ENCODE results near the gene LHFPL3. TPM values are rescaled to one million over a fixed set of nuclear protein-coding genes. Genes with fewer than 3 reads are reported as not detected.

The LHFPL3 gene
- total RNA-seq, 1 donor from 2014 or later: not detected

DNA sequence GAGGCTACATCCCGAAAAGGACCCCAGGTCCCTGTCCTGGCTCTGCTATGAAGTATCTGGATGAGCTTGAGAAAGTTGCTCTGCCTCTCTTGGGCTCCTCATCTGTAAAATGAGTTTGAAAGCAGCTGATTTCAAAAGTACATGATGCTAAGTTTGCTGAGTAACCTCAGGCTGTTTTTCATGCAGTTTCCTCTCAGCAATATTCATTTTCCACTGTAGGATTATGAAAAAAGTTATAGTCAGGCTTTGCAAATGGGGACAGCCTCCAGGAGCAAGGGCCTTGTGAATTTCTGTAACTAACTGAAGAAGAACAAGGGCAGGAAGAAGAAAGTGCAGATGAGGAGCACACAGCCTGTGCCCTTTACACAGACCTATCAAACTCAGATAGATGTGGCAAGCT lies 518.3 kb downstream of the LHFPL3 start:
- no peak for DNase-seq

DNA sequence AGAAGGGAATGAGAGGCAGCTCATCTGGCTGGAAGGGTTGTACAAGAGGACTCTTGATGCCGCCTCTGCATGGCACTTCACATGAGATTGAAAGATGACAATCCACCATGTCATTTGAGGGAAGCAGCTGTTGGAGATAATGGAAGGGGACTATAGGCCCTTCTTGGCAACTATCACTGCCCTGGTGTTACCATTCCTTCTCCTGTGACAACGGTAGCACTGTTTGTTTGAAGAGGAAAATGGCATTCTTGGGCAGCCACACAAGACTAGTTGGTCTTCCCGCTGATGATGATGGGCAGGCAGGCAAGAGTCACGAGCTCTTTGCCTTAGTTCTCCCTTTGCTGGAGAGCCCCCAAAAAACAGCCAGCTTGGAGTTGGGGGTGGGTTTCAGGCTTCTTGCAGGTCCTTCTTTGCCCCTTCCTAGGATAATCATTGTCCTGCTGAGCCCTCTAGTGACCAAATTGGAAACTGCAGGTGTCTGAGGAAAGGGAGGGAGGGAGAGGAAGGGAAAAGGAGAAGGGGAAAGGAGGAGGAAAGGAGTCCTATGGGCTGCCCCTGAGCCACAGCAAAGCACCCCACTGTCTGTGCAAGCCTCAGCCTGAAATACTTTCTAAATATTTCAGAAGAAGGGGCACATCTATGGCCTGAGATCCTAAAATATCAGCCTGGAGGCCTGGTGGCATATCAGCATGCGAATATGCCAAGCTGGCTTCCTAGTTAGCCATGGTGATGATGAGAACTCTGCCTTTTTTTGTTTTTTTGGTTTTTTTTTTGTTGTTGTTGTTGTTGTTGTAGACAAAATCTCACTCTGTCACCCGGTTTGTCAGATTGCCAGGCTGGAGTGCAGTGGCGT lies 520.0 kb downstream of the LHFPL3 start:
- DNase-seq: peak; percentile 83

DNA sequence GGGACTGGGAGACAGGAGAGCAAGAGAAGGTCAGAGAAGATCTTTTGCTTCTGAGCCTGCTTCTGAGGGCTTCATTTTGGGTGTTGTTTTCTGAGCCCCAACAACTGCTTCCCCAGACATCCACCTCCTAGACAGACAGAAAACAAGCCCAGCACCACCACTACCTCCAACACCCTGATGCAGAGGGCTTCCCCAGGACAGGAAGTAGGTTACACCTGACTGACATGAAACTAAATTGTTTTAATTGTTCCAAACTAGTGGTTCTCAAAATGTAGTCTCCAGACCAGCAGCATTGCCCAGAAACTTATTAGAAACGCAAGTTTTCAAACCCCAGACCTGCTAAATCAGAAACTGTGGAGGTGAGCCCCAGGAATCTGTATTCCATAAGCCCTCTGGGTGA lies 522.0 kb downstream of the LHFPL3 start:
- DNase-seq: no peak

DNA sequence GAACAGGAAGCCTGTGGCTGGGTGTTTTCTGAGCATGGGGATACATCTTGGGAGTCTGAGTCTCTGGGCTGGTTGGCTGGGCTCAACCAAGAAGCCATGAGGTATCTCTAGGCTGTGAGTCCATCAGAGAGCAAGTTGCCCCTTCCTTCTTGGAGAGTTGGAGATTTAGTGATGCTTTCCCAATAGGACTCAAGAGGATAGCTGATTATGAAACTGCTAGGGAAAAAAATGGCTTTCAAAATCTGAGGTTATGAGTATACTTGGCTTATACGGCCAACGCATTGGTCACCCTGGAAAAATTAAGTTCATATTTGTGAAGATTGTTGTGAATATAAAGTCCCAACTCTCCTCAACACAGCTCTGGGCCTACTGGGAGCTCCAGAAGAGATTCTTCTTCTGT lies 522.9 kb downstream of the LHFPL3 start:
- no peak for DNase-seq

DNA sequence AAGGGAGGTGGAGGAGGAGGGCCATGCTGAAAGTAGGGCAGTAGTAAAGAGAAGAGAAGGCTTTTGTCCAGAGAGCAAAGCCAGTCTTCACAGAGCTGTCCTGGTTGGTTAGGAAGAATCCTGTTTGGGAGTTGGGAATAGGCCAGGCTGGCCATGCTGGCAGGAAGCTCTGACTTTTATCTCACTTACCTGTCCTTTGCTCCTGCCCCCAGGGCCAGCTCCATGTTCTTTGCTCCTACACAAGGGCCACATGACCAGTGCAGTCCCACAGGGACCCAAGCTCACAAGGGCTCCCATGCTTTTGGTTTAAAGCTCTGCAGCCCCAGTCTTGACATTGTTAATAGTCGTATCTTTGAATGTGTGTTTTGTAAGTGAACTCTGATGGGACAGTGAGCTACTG lies 524.0 kb downstream of the LHFPL3 start:
- DNase-seq: no peak

DNA sequence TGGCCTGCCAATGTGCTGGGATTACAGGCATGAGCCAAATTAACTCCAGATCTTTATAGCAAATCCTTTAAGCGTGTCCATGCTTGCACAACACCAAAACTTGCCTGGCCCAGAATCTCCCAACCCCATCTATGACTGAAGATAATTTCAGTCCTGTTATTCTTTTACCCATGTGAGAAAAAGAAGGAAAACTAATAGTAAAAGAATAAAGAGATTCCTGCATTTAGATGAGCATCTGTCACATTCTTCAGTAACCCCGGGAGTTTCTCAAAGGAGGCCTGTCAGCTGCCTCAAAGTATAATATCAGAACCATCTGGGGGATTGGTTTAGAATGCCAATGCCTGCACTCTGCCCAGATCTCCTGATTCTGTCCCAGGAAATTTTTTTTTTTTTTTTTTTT lies 527.5 kb downstream of the LHFPL3 start:
- no peak for DNase-seq

DNA sequence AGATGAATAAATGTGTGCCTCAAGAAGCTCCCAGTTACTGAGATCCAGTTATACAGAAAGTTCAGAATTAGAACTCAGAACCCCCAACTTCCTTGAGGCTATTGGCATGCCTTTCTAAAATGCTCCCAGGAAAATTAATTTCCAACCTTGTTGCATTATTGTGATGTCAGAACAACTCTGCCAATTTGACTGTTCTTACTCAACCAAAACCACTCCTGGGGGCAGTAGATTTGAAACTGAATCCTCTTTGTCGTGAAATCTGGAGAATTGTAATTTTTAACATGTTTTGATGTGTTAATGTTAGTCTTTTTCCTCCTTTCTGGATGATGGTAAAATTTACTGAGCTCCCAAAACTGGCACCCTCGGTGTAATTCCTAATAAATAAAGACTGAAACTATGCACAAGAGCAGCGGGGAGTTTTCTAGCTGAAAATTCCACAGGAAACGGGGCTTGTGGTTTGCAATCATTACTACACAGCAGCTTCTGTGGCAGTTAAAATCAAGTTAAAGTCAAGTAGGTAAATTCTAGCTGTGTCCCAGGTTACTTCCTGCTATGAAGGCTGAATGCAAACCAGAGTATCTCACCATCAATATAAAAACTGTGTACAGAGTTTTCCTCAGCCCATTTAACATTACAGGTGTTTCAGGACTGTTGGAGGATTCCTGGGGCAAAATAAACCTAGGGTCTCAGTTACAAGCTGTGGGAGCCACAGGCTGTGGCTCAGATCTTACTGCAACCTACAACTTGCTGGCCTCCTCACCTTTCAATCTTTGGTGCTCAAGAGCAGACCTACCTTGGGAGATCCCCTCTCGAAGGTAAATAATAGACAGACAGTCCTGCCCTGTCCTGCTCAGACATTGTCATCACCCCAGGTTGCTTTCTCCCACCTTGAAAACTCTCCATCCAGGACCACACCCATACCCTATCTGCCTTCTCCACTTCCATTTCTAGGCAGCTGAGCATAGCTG lies 529.3 kb downstream of the LHFPL3 start:
- no peak for DNase-seq

DNA sequence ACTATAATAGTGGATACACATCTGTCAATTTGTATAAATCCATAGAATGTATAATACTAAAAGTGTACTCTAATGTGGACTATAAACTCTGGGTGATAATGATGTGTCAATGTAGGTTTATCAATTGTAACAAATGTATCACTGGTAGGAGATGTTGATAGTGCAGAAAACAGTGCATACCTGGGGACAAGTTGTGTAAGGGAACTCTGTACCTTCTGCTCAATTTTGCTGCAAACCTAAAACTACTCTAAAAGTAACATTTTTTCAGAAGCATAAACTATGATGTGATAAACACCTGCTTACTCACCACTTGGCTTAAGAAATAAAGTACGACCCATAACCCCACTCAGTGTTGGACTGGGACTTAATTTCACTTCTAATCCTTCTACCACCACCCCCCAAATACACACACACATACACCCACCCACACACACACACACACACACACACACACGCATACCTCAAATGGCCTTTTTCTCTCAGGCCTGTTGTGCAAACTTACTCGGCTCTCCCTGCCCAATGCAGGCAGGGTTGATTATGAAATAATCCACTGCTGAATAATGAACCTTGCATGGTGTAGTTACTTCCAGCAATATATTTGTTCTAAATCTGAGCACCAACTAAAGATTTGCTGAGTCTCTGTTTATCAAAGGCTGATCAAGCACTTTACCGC lies 531.5 kb downstream of the LHFPL3 start:
- DNase-seq: no peak

DNA sequence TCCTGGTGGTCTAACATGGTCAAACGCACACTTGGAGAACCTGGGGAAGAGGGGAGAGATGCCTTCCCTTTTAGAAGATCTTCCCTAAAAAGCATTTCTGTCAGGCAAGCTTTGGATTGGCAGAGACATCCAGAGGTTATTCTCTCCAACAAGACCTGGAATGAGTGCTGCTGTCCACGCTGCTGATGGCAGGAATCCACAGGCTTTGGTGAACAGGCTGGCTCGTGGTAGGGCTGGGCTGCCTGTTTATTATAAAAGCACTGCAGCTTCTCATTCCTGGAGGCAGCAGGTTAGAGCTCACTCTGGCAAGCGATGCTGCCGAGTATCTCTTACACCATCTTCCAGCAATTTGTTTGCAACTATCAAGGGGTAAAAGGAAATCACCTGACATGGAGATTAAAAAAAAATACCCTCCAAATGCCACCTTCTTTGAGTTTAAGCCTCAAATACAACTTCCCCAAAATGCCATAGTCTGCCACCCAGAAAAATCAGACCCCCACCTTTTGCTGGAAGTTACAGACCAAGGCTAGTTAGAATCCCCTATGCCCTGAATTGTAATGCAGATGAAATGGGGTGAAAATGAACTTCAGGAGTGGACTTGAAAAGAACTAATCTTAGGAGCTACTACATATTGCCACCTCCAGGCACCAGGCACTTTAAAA lies 533.5 kb downstream of the LHFPL3 start:
- DNase-seq: no peak

DNA sequence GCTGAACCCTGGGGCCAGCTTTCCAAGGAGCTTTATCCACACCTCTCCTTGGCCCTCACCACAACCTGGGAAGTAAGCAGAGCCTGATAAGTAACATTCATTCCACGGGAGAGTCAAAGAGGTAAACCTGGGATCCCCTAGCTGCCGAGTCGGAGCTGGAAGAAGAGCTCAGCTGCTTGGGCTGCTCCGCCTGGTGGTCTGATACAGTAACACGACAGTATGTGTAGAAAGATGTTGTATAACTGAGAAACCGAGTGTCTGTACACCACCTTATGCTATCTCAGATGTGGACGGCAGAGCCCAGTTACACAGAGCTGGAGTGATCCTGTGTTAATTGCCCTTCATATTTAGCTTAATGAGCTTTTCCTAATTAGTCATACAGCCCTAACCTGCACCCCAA lies 534.3 kb downstream of the LHFPL3 start:
- DNase-seq: no peak

DNA sequence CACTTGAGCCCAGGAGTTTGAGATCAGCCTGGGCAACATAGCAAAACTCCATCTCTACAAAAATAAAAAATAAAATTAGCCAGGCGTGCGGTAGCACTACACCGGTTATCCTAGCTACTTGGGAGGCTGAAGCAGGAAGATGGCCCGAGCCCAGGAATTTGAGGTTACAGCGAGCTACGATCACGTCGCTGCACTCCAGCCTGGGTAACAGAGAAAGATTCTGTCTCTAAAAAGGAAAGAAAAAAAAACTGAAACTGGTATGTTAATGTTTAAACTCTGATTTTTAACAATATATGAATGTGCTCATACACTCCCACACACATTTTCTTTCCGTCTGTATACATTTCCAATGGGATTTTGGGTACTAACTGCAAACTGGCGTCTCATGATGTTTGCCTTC lies 545.0 kb downstream of the LHFPL3 start:
- DNase-seq: no peak

DNA sequence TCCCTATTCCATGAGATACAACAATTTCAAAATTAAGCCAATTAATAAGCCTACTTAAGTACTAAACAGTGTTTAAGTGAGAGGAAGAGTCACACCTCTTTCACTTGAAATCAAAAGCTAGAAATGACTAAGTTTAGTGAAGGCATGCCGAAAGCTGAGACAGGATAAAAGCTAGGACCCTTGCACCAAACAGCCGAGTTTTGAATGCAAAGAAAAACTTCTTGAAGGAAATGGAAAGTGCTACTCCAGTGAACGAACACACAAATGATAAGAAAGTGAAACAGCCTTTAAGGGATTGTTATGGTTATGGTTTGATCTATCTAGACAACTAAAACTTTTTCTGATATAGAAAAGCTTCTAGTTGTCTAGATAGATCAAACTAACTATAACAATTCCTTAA lies 550.2 kb downstream of the LHFPL3 start:
- no peak for DNase-seq

DNA sequence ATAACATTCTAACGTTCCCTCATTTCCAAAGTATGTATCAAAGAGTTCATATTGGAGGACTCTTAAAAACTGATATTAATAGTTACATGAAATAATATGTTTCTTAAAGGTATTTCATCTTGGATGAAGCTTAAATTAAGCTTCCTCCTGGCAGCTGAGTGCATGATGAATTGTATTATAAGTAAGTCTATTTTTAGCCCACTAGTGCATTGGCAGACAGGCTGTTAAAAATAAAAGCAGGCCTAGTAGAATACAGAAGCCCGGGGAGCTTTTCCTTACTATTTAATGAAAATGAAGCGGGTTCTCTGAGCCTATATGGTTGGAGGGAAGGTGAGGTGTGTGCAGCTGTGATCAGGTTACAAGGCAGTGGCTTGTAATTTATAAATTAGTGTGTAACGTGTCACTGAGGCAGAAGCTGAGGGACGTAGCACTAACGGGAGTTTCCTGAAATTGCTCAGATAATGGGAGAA lies 554.9 kb downstream of the LHFPL3 start:
- peak; percentile 48 for DNase-seq

DNA sequence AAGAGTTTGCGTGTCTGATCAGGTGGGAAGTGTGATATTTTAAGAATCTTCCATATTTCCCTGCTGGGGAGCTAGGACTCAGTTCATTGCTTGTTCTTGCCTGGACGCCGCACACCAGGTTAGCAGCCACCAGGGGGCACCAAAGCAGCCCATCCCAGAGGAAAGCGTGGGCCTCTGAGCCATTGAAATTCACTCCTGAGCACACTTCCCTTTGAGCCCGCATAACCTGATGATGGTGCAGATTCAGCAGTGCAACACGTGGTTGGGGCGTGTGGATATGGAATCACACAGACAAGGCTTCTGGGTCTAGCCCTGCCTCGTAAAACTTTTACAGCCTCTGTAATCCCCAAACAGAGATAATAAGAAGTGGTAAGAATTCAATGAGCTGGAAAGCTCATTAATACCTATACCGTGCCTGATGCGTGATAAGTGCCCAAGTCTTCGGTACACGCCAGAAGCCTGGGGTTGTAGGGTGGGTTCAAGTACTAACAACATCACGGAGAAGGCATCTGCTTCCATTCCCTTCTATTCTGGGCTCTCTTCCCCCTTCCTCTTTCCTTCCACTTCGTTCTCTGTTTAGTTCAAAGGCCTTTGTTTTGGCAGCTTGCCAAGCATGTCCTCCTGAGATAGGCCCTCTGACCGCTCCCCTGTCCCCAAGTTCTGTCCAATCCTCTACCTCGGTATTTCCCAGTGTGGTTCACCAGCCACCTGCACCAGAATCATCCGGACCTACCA lies 555.5 kb downstream of the LHFPL3 start:
- peak; percentile 89 for DNase-seq

DNA sequence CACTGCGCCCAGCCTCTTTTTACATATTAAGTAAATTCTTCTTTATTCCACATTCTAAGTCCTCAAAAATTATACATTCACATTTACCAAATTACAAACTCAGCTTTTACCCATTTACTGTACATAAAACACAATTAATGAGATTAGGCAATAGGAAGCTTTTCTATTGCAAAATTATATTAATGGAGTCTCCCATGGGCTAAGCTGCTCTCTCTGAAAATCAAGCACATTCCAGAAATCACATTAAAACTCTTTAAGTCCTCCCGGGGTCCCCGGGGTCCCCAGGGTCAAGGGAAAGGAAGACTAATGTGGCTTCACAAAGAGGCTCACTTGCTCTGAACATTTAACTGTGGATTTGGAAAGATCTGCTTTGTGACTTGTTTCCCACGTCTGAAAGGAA lies 558.2 kb downstream of the LHFPL3 start:
- no peak for DNase-seq

DNA sequence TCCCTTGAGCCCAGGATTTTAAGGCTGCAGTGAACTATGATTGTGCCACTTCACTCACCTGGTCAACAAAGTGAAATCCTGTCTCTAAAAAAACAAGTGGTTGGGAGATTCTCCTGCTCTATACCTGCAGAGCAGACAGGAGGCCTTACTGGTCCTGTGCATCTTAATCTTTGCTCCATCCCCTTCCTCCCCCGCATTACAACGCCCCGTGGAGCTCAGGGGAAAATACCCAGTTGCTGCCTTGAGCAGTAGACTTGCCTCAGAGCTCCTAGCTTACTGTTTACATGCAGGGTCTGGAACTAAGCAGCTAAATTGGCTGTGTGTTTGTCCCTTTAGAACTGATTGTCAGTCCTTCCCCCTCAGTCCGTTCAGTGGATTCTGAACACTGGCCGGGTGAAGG lies 561.8 kb downstream of the LHFPL3 start:
- DNase-seq: no peak

DNA sequence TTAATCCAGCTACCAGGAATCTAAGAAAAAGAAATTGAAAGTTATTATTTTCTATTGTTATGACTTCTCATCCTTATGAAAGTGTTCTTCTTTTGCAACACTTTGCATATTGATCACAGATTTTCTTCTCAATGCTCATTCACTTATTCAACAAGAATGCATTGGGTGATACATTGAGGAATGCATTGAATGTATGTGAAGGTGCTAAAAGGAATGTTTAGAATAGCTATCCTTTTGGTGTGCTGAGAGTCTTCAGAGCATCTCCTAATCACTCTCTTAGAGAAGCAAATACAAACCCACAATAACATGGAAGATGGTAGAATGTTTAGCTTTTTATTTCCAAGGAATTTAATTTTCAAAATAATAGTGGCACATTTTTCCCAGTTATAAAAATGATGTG lies 563.5 kb downstream of the LHFPL3 start:
- no peak for DNase-seq

DNA sequence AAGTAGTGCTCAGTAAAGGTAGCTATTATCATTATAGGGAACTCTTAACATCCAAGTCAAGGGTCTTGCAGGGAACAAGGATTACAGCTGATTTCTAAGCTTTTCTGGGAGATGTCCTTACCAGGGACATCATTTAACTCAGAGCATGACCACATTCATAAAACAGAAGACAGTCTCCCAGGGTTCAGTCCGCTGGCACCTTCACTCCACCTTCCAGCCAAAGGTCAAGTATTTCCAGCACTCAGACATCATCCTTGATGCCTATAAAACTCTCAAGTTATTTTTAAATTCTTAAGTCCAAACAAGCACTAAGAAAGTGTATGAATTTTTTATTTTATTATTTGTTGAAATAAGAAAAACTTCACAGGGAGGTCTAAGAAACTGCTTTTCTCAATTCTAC lies 565.9 kb downstream of the LHFPL3 start:
- DNase-seq: no peak

DNA sequence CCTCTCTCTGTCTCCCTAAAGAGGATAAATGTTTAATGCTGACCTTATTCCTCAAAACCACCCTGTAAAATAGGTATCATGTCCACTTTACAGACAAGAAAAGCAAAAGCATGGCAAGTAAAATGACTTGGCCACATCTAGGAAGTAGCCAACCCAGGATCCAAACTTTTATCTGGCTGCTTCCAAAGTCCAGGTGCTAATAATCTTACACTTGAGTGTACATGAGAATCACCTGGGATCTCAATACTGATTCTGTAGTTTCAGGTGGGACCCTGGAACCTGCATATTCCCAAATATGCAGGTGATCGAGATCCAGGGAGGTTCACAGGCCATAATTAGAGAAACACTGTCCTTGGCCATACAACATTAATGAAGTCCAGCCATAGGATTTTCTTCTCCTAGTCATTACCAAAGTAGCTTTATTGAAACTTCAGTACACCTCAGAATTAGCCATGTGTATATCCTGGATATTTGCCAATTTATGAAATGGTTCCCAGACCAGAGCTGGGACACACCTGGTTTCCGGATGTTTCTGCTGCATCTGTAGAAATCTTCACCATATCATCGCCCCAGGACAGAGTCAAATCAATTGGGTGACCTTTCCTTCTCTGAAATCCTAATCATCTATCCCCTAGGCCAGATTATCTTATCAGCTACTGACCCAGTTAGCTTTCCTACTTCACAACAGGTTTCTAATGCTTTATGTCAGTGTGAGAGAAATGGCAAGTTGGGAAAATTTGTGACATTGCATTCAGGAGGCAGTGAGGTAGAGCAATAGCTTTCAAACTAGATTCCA lies 566.5 kb downstream of the LHFPL3 start:
- no peak for DNase-seq

DNA sequence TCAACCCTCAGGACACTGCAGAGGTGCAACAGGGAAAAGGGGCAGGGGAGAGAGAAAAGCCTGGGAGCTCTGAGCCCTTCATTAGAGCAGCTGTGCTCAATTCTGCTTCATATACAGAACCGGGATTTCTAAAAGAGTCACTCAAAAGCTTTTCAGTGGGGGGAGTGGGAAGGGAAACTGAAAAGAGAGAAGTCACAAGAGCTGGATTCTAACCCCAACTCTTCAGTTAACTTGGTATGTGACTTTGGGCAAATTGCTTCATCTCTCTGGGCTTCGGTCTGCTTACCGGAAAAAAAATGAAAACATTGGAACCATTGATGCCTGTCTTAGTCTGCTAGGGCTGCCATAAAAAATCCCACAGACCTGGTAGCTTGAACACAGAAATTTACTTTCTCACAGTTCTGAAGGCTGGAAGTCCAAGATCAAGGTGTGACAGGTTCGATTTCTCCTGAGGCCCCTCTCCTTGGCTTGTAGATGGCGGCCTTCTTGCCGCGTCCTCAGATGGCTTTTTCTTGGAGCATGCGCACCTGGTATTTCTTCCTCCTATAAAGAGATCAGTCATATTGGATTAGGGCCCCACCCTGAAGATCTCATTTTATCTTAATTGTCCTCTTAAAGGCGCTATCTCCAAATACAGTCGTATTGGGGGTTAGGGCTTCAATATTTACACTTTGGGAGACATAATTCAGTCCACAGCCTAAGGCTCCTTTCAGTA lies 567.3 kb downstream of the LHFPL3 start:
- DNase-seq: no peak
